Measurements from ENCODE around the gene NEGR1. TPM values are rescaled to one million over a fixed set of nuclear protein-coding genes. Genes with fewer than 3 reads are reported as not detected.

The NEGR1 gene
- total and polyA plus RNA-seq, 2 donors (not counting 3 experiments of a cell fraction or from before 2014, with no cell fraction given) = 6.8 to 21.8 TPM

DNA sequence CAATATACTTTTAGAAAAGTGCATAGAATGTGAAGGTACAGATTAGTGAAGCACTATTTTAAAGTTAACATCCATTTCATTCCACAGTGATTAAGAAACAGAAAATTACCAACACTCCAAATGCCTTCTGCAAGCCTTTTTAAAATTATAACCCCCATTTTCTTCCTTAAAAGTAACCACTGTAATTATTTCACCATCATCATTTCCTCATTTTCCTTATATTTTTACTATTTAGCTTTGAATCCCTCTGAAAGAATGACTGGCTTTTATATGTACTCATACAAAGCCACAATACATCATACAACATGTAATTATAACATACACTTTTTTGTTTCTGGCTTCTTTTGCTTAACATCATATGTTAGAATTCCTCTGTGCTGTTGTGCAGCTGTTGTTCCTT, 6.5 kb upstream of the NEGR1 start:
- H3K4me2 ChIP-seq (ENCODE audit: insufficient read depth, low read length) = no peak overlapping the region
- intact Hi-C loops (cut with micrococcal nuclease) = loop anchor here (10.0 kb wide), 4 partner anchors 556 to 1906 kb away; partner anchors contain the start of genes FPGT and LRRIQ3
- no peak overlapping the region for H3K9ac ChIP-seq (replicated peaks; ENCODE audit: extremely low read depth, insufficient read depth, low read length)
- ChIA-PET CTCF (interaction anchor here (1.0 to 1.8 kb wide), 3 partner anchors 10 to 251 kb away, joined by 3 to 5 read pairs (median 4); no protein-coding TSS in a partner anchor), POLR2A (no interaction called here)
- H3K27me3 ChIP-seq (ENCODE audit: control insufficient read depth in 2 of 2, insufficient read depth in 2 of 2, low read length in 2 of 2) = no peaks in the 10 kb centered on the region
- no peaks in the 10 kb centered on the region for H3K9me3 ChIP-seq (replicated peaks; ENCODE audit: control insufficient read depth, insufficient read depth, low read length)
- dilution Hi-C loops (cut with MboI; ENCODE audit: extremely low pct_ligation_motif_present, low sequenced_read_pairs) = no loop called here
- H3K79me2 ChIP-seq (ENCODE audit: control insufficient read depth, insufficient read depth, low read length) = no peaks in the 10 kb centered on the region
- no TSS peak for BruUV-seq (replicated peaks)
- no peak overlapping the region for H2AFZ ChIP-seq (ENCODE audit: low read depth, low read length)
- TF ChIP-seq POLR2AphosphoS5 (IDR thresholded peaks at IDR 0.05; ENCODE audit: insufficient read depth, low read depth, low read length) (no peak), EZH2 (IDR thresholded peaks at IDR 0.05; ENCODE audit: borderline replicate concordance, low read depth, low read length, severe bottlenecking) (no peak), POLR2A (IDR thresholded peaks at IDR 0.05; ENCODE audit: low read depth, low read length) (no peak), GATA2 (IDR thresholded peaks at IDR 0.05; ENCODE audit: insufficient read depth, insufficient read length, low read depth, low read length) (no peak), MYC (IDR thresholded peaks at IDR 0.05; ENCODE audit: low read depth, low read length) (no peak), JUN (IDR thresholded peaks at IDR 0.05; ENCODE audit: borderline replicate concordance, insufficient read depth, insufficient read length, low read depth) (no peak), FOS (IDR thresholded peaks at IDR 0.05; ENCODE audit: borderline replicate concordance, insufficient read depth, low read length) (no peak)
- TF ChIP-seq, protein P1, sequence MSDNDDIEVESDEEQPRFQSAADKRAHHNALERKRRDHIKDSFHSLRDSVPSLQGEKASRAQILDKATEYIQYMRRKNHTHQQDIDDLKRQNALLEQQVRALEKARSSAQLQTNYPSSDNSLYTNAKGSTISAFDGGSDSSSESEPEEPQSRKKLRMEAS (IDR thresholded peaks at IDR 0.05; ENCODE audit: insufficient read depth, insufficient read length) = no peak
- TF ChIP-seq, protein P2, sequence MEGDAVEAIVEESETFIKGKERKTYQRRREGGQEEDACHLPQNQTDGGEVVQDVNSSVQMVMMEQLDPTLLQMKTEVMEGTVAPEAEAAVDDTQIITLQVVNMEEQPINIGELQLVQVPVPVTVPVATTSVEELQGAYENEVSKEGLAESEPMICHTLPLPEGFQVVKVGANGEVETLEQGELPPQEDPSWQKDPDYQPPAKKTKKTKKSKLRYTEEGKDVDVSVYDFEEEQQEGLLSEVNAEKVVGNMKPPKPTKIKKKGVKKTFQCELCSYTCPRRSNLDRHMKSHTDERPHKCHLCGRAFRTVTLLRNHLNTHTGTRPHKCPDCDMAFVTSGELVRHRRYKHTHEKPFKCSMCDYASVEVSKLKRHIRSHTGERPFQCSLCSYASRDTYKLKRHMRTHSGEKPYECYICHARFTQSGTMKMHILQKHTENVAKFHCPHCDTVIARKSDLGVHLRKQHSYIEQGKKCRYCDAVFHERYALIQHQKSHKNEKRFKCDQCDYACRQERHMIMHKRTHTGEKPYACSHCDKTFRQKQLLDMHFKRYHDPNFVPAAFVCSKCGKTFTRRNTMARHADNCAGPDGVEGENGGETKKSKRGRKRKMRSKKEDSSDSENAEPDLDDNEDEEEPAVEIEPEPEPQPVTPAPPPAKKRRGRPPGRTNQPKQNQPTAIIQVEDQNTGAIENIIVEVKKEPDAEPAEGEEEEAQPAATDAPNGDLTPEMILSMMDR (IDR thresholded peaks at IDR 0.05; ENCODE audit: extremely low read depth in 1 of 2, insufficient read depth in 1 of 2, low read depth in 1 of 2, low read length in 2 of 2) = no peak
- DNase-seq (ENCODE audit: low read depth, low spot score) = no peak
- no peak for FAIRE-seq
- H4K20me1 ChIP-seq (replicated peaks; ENCODE audit: control insufficient read depth, extremely low read depth, insufficient read depth, low read length) = no peaks in the 10 kb centered on the region
- no peaks in the 10 kb centered on the region for H3K36me3 ChIP-seq (ENCODE audit: control insufficient read depth in 2 of 2, extremely low read depth in 1 of 2, insufficient read depth in 2 of 2, low read length in 2 of 2)
- no peak overlapping the region for H3K4me3 ChIP-seq (replicated peaks in 1 of 3; ENCODE audit: insufficient read depth in 1 of 3, low read depth in 1 of 3, low read length in 3 of 3)
- H3K4me1 ChIP-seq (ENCODE audit: control insufficient read depth, extremely low read depth, insufficient read depth, low read length) = peaks cover 24% of the 10 kb centered on the region
- no peak overlapping the region for H3K27ac ChIP-seq (ENCODE audit: insufficient read depth, low read depth, low read length)
- H3K9me1 ChIP-seq (replicated peaks; ENCODE audit: control insufficient read depth, extremely low read depth, insufficient read depth, low read length) = no peaks in the 10 kb centered on the region
